WTC11 (cell line): Measurements from ENCODE around the gene TCP11. TPM values are rescaled to one million over a fixed set of nuclear protein-coding genes. Genes with fewer than 3 reads are reported as not detected.
A peak's percentile ranks its signal among the peaks of the same experiment; 100 is the strongest.

Source experiments
- ATAC-seq: fragments of 200-7000 bp; cut with Tn5 transposase; 2 replicates; pipeline ENCODE4 v1.10.0; 2021; ENCODE audit warnings: mild to moderate bottlenecking, moderate library complexity
- CTCF ChIA-PET: fragments of 300-600 bp; sonication (Branson Sonifier 250); formaldehyde crosslinking; loops from one replicate; lab custom pipeline; 2021; ENCODE audit warnings: antibody characterized with exemption; lab: Charles Lee
- POLR2A ChIA-PET: fragments of 350-600 bp; sonication (Branson Sonifier 250); formaldehyde crosslinking; loops from one replicate; lab custom pipeline; 2021; ENCODE audit warnings: antibody characterized with exemption; lab: Charles Lee
- DNase-seq: peaks from one replicate; pipeline ENCODE4 v3.0.0; 2021; ENCODE audit warnings: low spot score
- H3K27ac Mint-ChIP-seq: 2 replicates; pipeline ENCODE4 v1.8.0; 2021; ENCODE audit warnings: mixed read lengths
- H3K27me3 Mint-ChIP-seq: 2 replicates; pipeline ENCODE4 v1.8.0; 2021; ENCODE audit warnings: low read depth, mild to moderate bottlenecking, moderate library complexity, mixed read lengths
- H3K36me3 Mint-ChIP-seq: 2 replicates; pipeline ENCODE4 v1.8.0; 2021; ENCODE audit warnings: mixed read lengths
- H3K4me1 Mint-ChIP-seq: 2 replicates; pipeline ENCODE4 v1.8.0; 2022; ENCODE audit warnings: mixed read lengths
- H3K4me3 Mint-ChIP-seq: 2 replicates; pipeline ENCODE4 v1.8.0; 2021; ENCODE audit warnings: mild to moderate bottlenecking, moderate library complexity, mixed read lengths
- H3K9me3 Mint-ChIP-seq: 2 replicates; pipeline ENCODE4 v1.8.0; 2021; ENCODE audit warnings: mixed read lengths
- ATF1 ChIP-seq: sonication (generic); formaldehyde crosslinking; IDR thresholded peaks from 2 replicates; pipeline ENCODE4 v1.8.1; 2023; ENCODE audit warnings: mild to moderate bottlenecking, moderate library complexity, missing genetic modification reagents
- EMX1 ChIP-seq: fragments of 250-450 bp; sonication (Bioruptor Pico); IDR thresholded peaks from 2 replicates; pipeline ENCODE4 v1.8.0; 2021; ENCODE audit warnings: mild to moderate bottlenecking
- ETV6 ChIP-seq: sonication (generic); formaldehyde crosslinking; IDR thresholded peaks from 2 replicates; pipeline ENCODE4 v1.8.1; 2022; ENCODE audit warnings: mild to moderate bottlenecking, missing genetic modification reagents
- FOXK1 ChIP-seq: sonication (generic); formaldehyde crosslinking; IDR thresholded peaks from 2 replicates; pipeline ENCODE4 v1.8.0; 2022; ENCODE audit warnings: mild to moderate bottlenecking, moderate library complexity, missing genetic modification reagents
- NR2C2 ChIP-seq: sonication (generic); formaldehyde crosslinking; IDR thresholded peaks from 2 replicates; pipeline ENCODE4 v1.8.0; 2022; ENCODE audit warnings: mild to moderate bottlenecking, missing genetic modification reagents
- NR3C1 ChIP-seq: sonication (generic); formaldehyde crosslinking; conservative IDR thresholded peaks from 2 replicates; pipeline ENCODE4 v1.8.1; 2023; ENCODE audit warnings: low read depth, mild to moderate bottlenecking, missing genetic modification reagents
- RORB ChIP-seq: fragments of 250-450 bp; sonication (Bioruptor Pico); IDR thresholded peaks from 2 replicates; pipeline ENCODE4 v1.9.0; 2021; ENCODE audit warnings: mild to moderate bottlenecking
- SMAD4 ChIP-seq: sonication (generic); formaldehyde crosslinking; IDR thresholded peaks from 2 replicates; pipeline ENCODE4 v1.8.0; 2022; ENCODE audit warnings: mild to moderate bottlenecking, missing genetic modification reagents
- TCF7 ChIP-seq: sonication (generic); formaldehyde crosslinking; IDR thresholded peaks from 2 replicates; pipeline ENCODE4 v1.8.0; 2022; ENCODE audit warnings: mild to moderate bottlenecking, low read depth, missing genetic modification reagents, moderate library complexity
- TEAD4 ChIP-seq: sonication (generic); formaldehyde crosslinking; IDR thresholded peaks from 2 replicates; pipeline ENCODE4 v1.8.0; 2022; ENCODE audit warnings: mild to moderate bottlenecking, missing genetic modification reagents
- USF1 ChIP-seq: sonication (generic); formaldehyde crosslinking; IDR thresholded peaks from 2 replicates; pipeline ENCODE4 v1.8.0; 2022; ENCODE audit warnings: mild to moderate bottlenecking, missing genetic modification reagents
- ZNF121 ChIP-seq: sonication (generic); formaldehyde crosslinking; IDR thresholded peaks from 2 replicates; pipeline ENCODE4 v1.8.0; 2023; ENCODE audit warnings: missing genetic modification reagents
- ZNF263 ChIP-seq: sonication (generic); formaldehyde crosslinking; IDR thresholded peaks from 2 replicates; pipeline ENCODE4 v1.8.1; 2022; ENCODE audit warnings: low read depth, mild to moderate bottlenecking, moderate library complexity, missing genetic modification reagents
- ZNF317 ChIP-seq: sonication (generic); formaldehyde crosslinking; IDR thresholded peaks from 2 replicates; pipeline ENCODE4 v1.8.1; 2023; ENCODE audit warnings: low read depth, mild to moderate bottlenecking, moderate library complexity, missing genetic modification reagents, borderline replicate concordance
- ZNF671 ChIP-seq: fragments of 250-450 bp; sonication (Bioruptor Pico); IDR thresholded peaks from 2 replicates; pipeline ENCODE4 v1.8.0; 2021; ENCODE audit warnings: mild to moderate bottlenecking
- total RNA-seq: library from RNA; stranded (reverse); gene quantifications from 3 replicates; pipeline ENCODE4 v1.2.3, GENCODE V29; 2021
- TF ChIP-seq, protein P1 (sequence below): sonication (generic); formaldehyde crosslinking; IDR thresholded peaks from 2 replicates; pipeline ENCODE4 v1.8.0; 2022; ENCODE audit warnings: missing genetic modification reagents
- TF ChIP-seq, protein P2 (sequence below): sonication (generic); formaldehyde crosslinking; IDR thresholded peaks from 2 replicates; pipeline ENCODE4 v1.8.1; 2023; ENCODE audit warnings: mild to moderate bottlenecking, missing genetic modification reagents
- TF ChIP-seq, protein P3 (sequence below): sonication (generic); formaldehyde crosslinking; IDR thresholded peaks from 2 replicates; pipeline ENCODE4 v1.8.0; 2022; ENCODE audit warnings: mild to moderate bottlenecking, missing genetic modification reagents
- TF ChIP-seq, protein P4 (sequence below): fragments of 250-450 bp; sonication (Bioruptor Pico); IDR thresholded peaks from 2 replicates; pipeline ENCODE4 v1.9.0; 2021; ENCODE audit warnings: mild to moderate bottlenecking, borderline replicate concordance

Gene TCP11
- total RNA-seq, 1 experiment from 2014 or later, result not detected

DNA sequence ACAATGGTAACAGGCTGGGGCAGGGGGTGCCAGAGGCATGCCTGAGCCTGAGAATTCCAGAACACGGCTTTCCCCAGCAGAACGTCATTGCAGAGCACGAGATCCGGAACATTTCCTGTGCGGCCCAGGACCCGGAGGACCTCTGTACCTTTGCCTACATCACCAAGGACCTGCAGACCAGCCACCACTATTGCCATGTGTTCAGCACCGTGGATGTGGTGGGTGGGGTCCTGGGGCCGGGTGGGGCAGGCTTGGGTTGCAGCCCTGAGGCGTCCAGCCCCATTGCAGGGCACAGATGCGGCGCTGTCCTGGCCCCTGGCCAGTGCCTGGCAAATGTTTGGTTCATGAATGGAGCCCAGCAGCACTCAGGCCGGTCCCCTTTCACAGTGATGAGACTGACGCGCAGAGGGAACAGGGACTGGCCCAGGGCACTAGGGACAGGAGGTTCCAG, 57.1 kb downstream of the TCP11 start:
- no peak for DNase-seq
- Mint-ChIP-seq H3K27ac (0 out of 2 replicates have a peak overlapping the region, but pooled peaks have one; percentile 19), H3K36me3 (peaks cover 40% of the 10 kb centered on the region), H3K9me3 (no peaks in the 10 kb centered on the region), H3K4me3 (no peak overlapping the region), H3K4me1 (peaks cover 14% of the 10 kb centered on the region), H3K27me3 (no peaks in the 10 kb centered on the region)
- ATAC-seq, result no peak
- POLR2A ChIA-PET, result no interaction called here
- CTCF ChIA-PET, result no interaction called here
- TF ChIP-seq ZNF671 (CRISPR knock-in tag), result no peak
- no peak for TF ChIP-seq TEAD4 (CRISPR knock-in tag)

DNA sequence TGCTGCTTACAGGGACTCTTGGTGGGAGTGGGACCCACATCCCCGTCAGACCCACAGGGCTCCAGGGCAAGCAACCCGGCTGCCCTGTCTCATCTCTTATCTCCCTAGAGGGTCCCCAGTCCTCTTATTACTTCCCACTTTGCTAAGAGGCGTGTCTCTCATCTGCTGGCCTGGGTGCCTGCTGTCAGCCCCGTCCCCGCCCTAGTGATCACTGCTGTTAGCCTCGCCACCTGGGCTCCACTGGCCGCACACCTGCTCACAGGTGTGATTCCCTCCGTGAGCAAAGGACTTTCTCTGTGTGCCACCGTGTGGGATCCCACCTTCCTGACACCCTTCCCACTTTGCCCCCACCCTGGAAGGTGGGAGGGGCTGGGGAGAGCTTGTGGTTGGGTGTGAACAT, 57.6 kb downstream of the TCP11 start:
- DNase-seq, result no peak
- Mint-ChIP-seq H3K36me3 (peaks cover 39% of the 10 kb centered on the region), H3K4me1 (peaks cover 14% of the 10 kb centered on the region), H3K27me3 (no peaks in the 10 kb centered on the region), H3K4me3 (no peak overlapping the region), H3K9me3 (no peaks in the 10 kb centered on the region), H3K27ac (0 out of 2 replicates have a peak overlapping the region, but pooled peaks have one; percentile 19)
- ChIA-PET POLR2A (no interaction called here), CTCF (no interaction called here)
- no peak for ATAC-seq
- TF ChIP-seq ZNF121, result no peak
- no peak for TF ChIP-seq ZNF317 (CRISPR knock-in tag)
- TF ChIP-seq FOXK1 (CRISPR knock-in tag), result no peak
- TF ChIP-seq TCF7 (CRISPR knock-in tag), result no peak
- no peak for TF ChIP-seq NR2C2 (CRISPR knock-in tag)
- no peak for TF ChIP-seq ZNF263 (CRISPR knock-in tag)
- no peak for TF ChIP-seq RORB (CRISPR knock-in tag)
- TF ChIP-seq EMX1 (CRISPR knock-in tag), result no peak
- TF ChIP-seq, protein P1, sequence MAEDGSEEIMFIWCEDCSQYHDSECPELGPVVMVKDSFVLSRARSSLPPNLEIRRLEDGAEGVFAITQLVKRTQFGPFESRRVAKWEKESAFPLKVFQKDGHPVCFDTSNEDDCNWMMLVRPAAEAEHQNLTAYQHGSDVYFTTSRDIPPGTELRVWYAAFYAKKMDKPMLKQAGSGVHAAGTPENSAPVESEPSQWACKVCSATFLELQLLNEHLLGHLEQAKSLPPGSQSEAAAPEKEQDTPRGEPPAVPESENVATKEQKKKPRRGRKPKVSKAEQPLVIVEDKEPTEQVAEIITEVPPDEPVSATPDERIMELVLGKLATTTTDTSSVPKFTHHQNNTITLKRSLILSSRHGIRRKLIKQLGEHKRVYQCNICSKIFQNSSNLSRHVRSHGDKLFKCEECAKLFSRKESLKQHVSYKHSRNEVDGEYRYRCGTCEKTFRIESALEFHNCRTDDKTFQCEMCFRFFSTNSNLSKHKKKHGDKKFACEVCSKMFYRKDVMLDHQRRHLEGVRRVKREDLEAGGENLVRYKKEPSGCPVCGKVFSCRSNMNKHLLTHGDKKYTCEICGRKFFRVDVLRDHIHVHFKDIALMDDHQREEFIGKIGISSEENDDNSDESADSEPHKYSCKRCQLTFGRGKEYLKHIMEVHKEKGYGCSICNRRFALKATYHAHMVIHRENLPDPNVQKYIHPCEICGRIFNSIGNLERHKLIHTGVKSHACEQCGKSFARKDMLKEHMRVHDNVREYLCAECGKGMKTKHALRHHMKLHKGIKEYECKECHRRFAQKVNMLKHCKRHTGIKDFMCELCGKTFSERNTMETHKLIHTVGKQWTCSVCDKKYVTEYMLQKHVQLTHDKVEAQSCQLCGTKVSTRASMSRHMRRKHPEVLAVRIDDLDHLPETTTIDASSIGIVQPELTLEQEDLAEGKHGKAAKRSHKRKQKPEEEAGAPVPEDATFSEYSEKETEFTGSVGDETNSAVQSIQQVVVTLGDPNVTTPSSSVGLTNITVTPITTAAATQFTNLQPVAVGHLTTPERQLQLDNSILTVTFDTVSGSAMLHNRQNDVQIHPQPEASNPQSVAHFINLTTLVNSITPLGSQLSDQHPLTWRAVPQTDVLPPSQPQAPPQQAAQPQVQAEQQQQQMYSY (CRISPR knock-in tag), result no peak
- TF ChIP-seq, protein P2, sequence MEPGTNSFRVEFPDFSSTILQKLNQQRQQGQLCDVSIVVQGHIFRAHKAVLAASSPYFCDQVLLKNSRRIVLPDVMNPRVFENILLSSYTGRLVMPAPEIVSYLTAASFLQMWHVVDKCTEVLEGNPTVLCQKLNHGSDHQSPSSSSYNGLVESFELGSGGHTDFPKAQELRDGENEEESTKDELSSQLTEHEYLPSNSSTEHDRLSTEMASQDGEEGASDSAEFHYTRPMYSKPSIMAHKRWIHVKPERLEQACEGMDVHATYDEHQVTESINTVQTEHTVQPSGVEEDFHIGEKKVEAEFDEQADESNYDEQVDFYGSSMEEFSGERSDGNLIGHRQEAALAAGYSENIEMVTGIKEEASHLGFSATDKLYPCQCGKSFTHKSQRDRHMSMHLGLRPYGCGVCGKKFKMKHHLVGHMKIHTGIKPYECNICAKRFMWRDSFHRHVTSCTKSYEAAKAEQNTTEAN (CRISPR knock-in tag), result no peak
- no peak for TF ChIP-seq USF1 (CRISPR knock-in tag)
- no peak for TF ChIP-seq SMAD4 (CRISPR knock-in tag)
- TF ChIP-seq NR3C1 (CRISPR knock-in tag), result no peak
- TF ChIP-seq, protein P3, sequence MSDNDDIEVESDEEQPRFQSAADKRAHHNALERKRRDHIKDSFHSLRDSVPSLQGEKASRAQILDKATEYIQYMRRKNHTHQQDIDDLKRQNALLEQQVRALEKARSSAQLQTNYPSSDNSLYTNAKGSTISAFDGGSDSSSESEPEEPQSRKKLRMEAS (CRISPR knock-in tag), result no peak
- no peak for TF ChIP-seq ATF1 (CRISPR knock-in tag)

- CTCF ChIA-PET, result no interaction called here
- no peak for DNase-seq
- H3K27ac Mint-ChIP-seq, result no peak overlapping the region
Observed at GRCh38 chr6:35082733-35083403, 58.3 kb downstream of the TCP11 start.

More at GRCh38 chr6:35082733-35083403, 58.3 kb downstream of the TCP11 start:
- TF ChIP-seq ETV6 (CRISPR knock-in tag), result no peak
- TF ChIP-seq, protein P4, sequence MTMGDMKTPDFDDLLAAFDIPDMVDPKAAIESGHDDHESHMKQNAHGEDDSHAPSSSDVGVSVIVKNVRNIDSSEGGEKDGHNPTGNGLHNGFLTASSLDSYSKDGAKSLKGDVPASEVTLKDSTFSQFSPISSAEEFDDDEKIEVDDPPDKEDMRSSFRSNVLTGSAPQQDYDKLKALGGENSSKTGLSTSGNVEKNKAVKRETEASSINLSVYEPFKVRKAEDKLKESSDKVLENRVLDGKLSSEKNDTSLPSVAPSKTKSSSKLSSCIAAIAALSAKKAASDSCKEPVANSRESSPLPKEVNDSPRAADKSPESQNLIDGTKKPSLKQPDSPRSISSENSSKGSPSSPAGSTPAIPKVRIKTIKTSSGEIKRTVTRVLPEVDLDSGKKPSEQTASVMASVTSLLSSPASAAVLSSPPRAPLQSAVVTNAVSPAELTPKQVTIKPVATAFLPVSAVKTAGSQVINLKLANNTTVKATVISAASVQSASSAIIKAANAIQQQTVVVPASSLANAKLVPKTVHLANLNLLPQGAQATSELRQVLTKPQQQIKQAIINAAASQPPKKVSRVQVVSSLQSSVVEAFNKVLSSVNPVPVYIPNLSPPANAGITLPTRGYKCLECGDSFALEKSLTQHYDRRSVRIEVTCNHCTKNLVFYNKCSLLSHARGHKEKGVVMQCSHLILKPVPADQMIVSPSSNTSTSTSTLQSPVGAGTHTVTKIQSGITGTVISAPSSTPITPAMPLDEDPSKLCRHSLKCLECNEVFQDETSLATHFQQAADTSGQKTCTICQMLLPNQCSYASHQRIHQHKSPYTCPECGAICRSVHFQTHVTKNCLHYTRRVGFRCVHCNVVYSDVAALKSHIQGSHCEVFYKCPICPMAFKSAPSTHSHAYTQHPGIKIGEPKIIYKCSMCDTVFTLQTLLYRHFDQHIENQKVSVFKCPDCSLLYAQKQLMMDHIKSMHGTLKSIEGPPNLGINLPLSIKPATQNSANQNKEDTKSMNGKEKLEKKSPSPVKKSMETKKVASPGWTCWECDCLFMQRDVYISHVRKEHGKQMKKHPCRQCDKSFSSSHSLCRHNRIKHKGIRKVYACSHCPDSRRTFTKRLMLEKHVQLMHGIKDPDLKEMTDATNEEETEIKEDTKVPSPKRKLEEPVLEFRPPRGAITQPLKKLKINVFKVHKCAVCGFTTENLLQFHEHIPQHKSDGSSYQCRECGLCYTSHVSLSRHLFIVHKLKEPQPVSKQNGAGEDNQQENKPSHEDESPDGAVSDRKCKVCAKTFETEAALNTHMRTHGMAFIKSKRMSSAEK, result no peak
- TF ChIP-seq, all 79 proteins: peak for 0
- Mint-ChIP-seq H3K27me3 (no peaks in the 10 kb centered on the region), H3K4me3 (no peak overlapping the region), H3K36me3 (peaks cover 35% of the 10 kb centered on the region), H3K4me1 (peaks cover 14% of the 10 kb centered on the region), H3K9me3 (no peaks in the 10 kb centered on the region)
- POLR2A ChIA-PET, result no interaction called here
- no peak for ATAC-seq
